Neural cell (in vitro differentiated cells): Measurements from ENCODE around the gene MYOD1.

Experiments
- CTCF ChIP-seq: fragments of 450-650 bp; IDR thresholded peaks from 2 replicates; pipeline ENCODE4 v1.5.1; 2014; ENCODE audit warnings: antibody characterized with exemption, mild to moderate bottlenecking, moderate library complexity; ENCODE audit not compliant: poor library complexity, severe bottlenecking
- POLR2AphosphoS5 ChIP-seq: IDR thresholded peaks from 2 replicates; pipeline ENCODE4 v1.6.1; 2012
- RAD21 ChIP-seq: fragments of 450-650 bp; conservative IDR thresholded peaks from 2 replicates; pipeline ENCODE4 v1.6.1; 2014; ENCODE audit warnings: antibody characterized with exemption, mild to moderate bottlenecking, moderate library complexity
- TF ChIP-seq, protein P1 (sequence below): IDR thresholded peaks from 2 replicates; pipeline ENCODE4 v1.6.1; 2012; ENCODE audit warnings: borderline replicate concordance

- TF ChIP-seq CTCF (no peak), RAD21 (no peak), POLR2AphosphoS5 (no peak)
- TF ChIP-seq, protein P1, sequence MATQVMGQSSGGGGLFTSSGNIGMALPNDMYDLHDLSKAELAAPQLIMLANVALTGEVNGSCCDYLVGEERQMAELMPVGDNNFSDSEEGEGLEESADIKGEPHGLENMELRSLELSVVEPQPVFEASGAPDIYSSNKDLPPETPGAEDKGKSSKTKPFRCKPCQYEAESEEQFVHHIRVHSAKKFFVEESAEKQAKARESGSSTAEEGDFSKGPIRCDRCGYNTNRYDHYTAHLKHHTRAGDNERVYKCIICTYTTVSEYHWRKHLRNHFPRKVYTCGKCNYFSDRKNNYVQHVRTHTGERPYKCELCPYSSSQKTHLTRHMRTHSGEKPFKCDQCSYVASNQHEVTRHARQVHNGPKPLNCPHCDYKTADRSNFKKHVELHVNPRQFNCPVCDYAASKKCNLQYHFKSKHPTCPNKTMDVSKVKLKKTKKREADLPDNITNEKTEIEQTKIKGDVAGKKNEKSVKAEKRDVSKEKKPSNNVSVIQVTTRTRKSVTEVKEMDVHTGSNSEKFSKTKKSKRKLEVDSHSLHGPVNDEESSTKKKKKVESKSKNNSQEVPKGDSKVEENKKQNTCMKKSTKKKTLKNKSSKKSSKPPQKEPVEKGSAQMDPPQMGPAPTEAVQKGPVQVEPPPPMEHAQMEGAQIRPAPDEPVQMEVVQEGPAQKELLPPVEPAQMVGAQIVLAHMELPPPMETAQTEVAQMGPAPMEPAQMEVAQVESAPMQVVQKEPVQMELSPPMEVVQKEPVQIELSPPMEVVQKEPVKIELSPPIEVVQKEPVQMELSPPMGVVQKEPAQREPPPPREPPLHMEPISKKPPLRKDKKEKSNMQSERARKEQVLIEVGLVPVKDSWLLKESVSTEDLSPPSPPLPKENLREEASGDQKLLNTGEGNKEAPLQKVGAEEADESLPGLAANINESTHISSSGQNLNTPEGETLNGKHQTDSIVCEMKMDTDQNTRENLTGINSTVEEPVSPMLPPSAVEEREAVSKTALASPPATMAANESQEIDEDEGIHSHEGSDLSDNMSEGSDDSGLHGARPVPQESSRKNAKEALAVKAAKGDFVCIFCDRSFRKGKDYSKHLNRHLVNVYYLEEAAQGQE = no peak
Measured at GRCh38 chr11:17760102-17761029, 41.0 kb downstream of the MYOD1 start.
